Astrocyte (in vitro differentiated cells and primary cell): ENCODE measurements around the gene WNT1. TPM values are rescaled to one million over a fixed set of nuclear protein-coding genes. Genes with fewer than 3 reads are reported as not detected.

ENCODE experiments used
- DNase-seq: peaks from one replicate; pipeline ENCODE4 v3.0.0-alpha.2; 2010; ENCODE audit warnings: low read depth
- FAIRE-seq: peaks from 2 replicates; lab custom pipeline; 2011; peaks lifted over from hg19 to GRCh38; lab: Jason Lieb, UNC
- H2AFZ ChIP-seq: 2 replicates; pipeline ENCODE4 v1.6.0; 2012; ENCODE audit warnings: low read depth, low read length, inconsistent platforms
- H3K27ac ChIP-seq: 2 replicates; pipeline ENCODE4 v1.5.1; 2011; ENCODE audit warnings: low read depth, low read length, inconsistent platforms
- H3K27me3 ChIP-seq: 2 replicates; pipeline ENCODE4 v1.6.0; 2011; ENCODE audit warnings: low read length, inconsistent platforms; ENCODE audit not compliant: insufficient read depth
- H3K36me3 ChIP-seq: 2 replicates; pipeline ENCODE4 v1.5.1; 2011; ENCODE audit warnings: low read length, inconsistent platforms; ENCODE audit not compliant: insufficient read depth
- H3K4me1 ChIP-seq: 2 replicates; pipeline ENCODE4 v1.5.1; 2011; ENCODE audit warnings: low read length, inconsistent platforms; ENCODE audit not compliant: insufficient read depth
- H3K4me2 ChIP-seq: 2 replicates; pipeline ENCODE4 v1.6.0; 2012; ENCODE audit warnings: low read length, inconsistent platforms
- H3K4me3 ChIP-seq: 2 replicates; pipeline ENCODE4 v1.5.1; 2011; ENCODE audit warnings: low read depth, mild to moderate bottlenecking, low read length, inconsistent platforms; ENCODE audit not compliant: insufficient read depth
- H3K79me2 ChIP-seq: 2 replicates; pipeline ENCODE4 v1.6.0; 2012; ENCODE audit warnings: mild to moderate bottlenecking, low read length, inconsistent platforms; ENCODE audit not compliant: insufficient read depth
- H3K9ac ChIP-seq: 2 replicates; pipeline ENCODE4 v1.6.0; 2012; ENCODE audit warnings: mild to moderate bottlenecking, low read length, inconsistent platforms
- H3K9me3 ChIP-seq: 2 replicates; pipeline ENCODE4 v1.5.1; 2012; ENCODE audit warnings: low read depth, mild to moderate bottlenecking, low read length, inconsistent platforms; ENCODE audit not compliant: insufficient read depth
- H4K20me1 ChIP-seq: 2 replicates; pipeline ENCODE4 v1.6.0; 2012; ENCODE audit warnings: low read length, inconsistent platforms; ENCODE audit not compliant: insufficient read depth
- H3K27ac Mint-ChIP-seq: one replicate; pipeline ENCODE4 v1.8.0; 2021; ENCODE audit warnings: mild to moderate bottlenecking, mixed read lengths; ENCODE audit not compliant: unreplicated experiment
- H3K27me3 Mint-ChIP-seq: one replicate; pipeline ENCODE4 v1.8.0; 2021; ENCODE audit warnings: low read depth, mixed read lengths; ENCODE audit not compliant: unreplicated experiment
- H3K36me3 Mint-ChIP-seq: one replicate; pipeline ENCODE4 v1.8.0; 2021; ENCODE audit warnings: low read depth, mixed read lengths; ENCODE audit not compliant: unreplicated experiment
- H3K4me1 Mint-ChIP-seq: one replicate; pipeline ENCODE4 v1.8.0; 2021; ENCODE audit warnings: low read depth, mixed read lengths; ENCODE audit not compliant: unreplicated experiment
- H3K4me3 Mint-ChIP-seq: one replicate; pipeline ENCODE4 v1.8.0; 2021; ENCODE audit warnings: mild to moderate bottlenecking, moderate library complexity, mixed read lengths; ENCODE audit not compliant: unreplicated experiment
- H3K9me3 Mint-ChIP-seq: one replicate; pipeline ENCODE4 v1.8.0; 2021; ENCODE audit warnings: mild to moderate bottlenecking, mixed read lengths; ENCODE audit not compliant: unreplicated experiment
- CTCF ChIP-seq: IDR thresholded peaks from 2 replicates; pipeline ENCODE4 v1.5.1; 2011; ENCODE audit warnings: low read depth, mild to moderate bottlenecking, inconsistent platforms, low read length, moderate library complexity; ENCODE audit not compliant: insufficient read depth
- EZH2 ChIP-seq: IDR thresholded peaks from 2 replicates; pipeline ENCODE4 v1.6.1; 2012; ENCODE audit warnings: mild to moderate bottlenecking, low read length, inconsistent platforms; ENCODE audit not compliant: insufficient read depth
- total RNA-seq: library from RNA; stranded (reverse); gene quantifications from 2 replicates; pipeline ENCODE4 v1.2.1, GENCODE V29; 2021

The WNT1 gene
- total RNA-seq, 1 donor from 2014 or later = not detected

GRCh38 chr12:48997719-48998496 lies 19.8 kb downstream of the WNT1 start:
- Mint-ChIP-seq H3K27me3 (peaks cover 40% of the 10 kb centered on the region), H3K4me1 (peaks cover 10% of the 10 kb centered on the region), H3K4me3 (no peak overlapping the region), H3K36me3 (peaks cover 11% of the 10 kb centered on the region), H3K9me3 (peaks cover 1% of the 10 kb centered on the region), H3K27ac (no peak overlapping the region)
- Histone ChIP-seq H3K4me3 (peak overlapping the region; percentile 33), H3K27ac (no peak overlapping the region), H3K4me2 (peak overlapping the region; percentile 82), H3K36me3 (peaks cover 10% of the 10 kb centered on the region), H3K27me3 (peaks cover 27% of the 10 kb centered on the region), H3K4me1 (peaks cover 44% of the 10 kb centered on the region), H2AFZ (peak overlapping the region; percentile 23), H3K9ac (no peak overlapping the region), H3K79me2 (no peaks in the 10 kb centered on the region), H3K9me3 (no peaks in the 10 kb centered on the region), H4K20me1 (peaks cover 24% of the 10 kb centered on the region)
- TF ChIP-seq CTCF = no peak
- peak; percentile 92 for TF ChIP-seq EZH2
- DNase-seq = no peak
- no peak for FAIRE-seq

- peak overlapping the region; percentile 23 for H2AFZ ChIP-seq
- no peaks in the 10 kb centered on the region for H3K79me2 ChIP-seq
- peaks cover 24% of the 10 kb centered on the region for H3K27me3 ChIP-seq
- no peak for TF ChIP-seq EZH2
- TF ChIP-seq CTCF = no peak
- H3K4me1 ChIP-seq = peaks cover 44% of the 10 kb centered on the region
- Mint-ChIP-seq H3K4me1 (peaks cover 8% of the 10 kb centered on the region), H3K36me3 (peaks cover 14% of the 10 kb centered on the region), H3K9me3 (peaks cover 1% of the 10 kb centered on the region), H3K4me3 (peak overlapping the region; percentile 20), H3K27me3 (peaks cover 38% of the 10 kb centered on the region), H3K27ac (peak overlapping the region; percentile 53)
- peaks cover 24% of the 10 kb centered on the region for H4K20me1 ChIP-seq
- H3K4me2 ChIP-seq = peak overlapping the region; percentile 82
- H3K36me3 ChIP-seq = peaks cover 18% of the 10 kb centered on the region
- no peak for DNase-seq
- no peaks in the 10 kb centered on the region for H3K9me3 ChIP-seq
- peak overlapping the region; percentile 33 for H3K4me3 ChIP-seq
- H3K9ac ChIP-seq = peak overlapping the region; percentile 9
- no peak overlapping the region for H3K27ac ChIP-seq
- FAIRE-seq = no peak
Measured at GRCh38 chr12:48998497-48999353, 20.6 kb downstream of the WNT1 start.
